ENCODE measurements around the gene TRIM56.

Gene TRIM56

DNA sequence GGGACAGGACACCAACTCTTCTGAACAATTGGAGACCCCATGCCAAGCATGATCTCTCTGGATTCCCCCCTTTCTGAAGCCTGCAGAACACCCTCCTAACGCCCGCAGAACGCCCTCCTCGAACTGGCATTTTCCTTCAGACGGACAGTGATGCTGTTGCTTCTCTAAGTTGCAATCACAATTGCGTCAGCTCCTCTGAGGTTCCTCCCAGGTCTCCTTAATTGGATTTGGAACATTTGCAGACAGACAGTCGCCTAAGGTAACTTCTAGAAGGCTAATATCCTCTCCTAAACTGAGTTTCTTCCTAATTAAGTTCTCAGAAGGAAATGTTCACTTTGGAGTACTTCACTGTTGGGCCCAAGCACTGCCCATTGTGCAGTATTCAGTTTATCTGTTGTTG lies 21.1 kb downstream of the TRIM56 start:
- Histone ChIP-seq H3K9me2 (replicated peaks; ENCODE audit: insufficient read depth, low read length) (no peaks in the 10 kb centered on the region), H3K9ac (ENCODE audit: low read length) (no peak overlapping the region), H3K36me3 (ENCODE audit: low read length) (no peaks in the 10 kb centered on the region), H3K79me2 (ENCODE audit: insufficient read depth, low read length) (no peaks in the 10 kb centered on the region), H2AFZ (ENCODE audit: low read depth, low read length, severe bottlenecking) (no peak overlapping the region), H3K27me3 (ENCODE audit: low read length) (no peaks in the 10 kb centered on the region), H4K20me1 (ENCODE audit: low read depth, low read length) (no peaks in the 10 kb centered on the region), H3K9me3 (ENCODE audit: insufficient read depth, low read length) (no peaks in the 10 kb centered on the region), H3K4me3 (ENCODE audit: insufficient read depth, low read length, poor library complexity, severe bottlenecking) (no peak overlapping the region), H3K27ac (ENCODE audit: low read depth, low read length) (no peak overlapping the region), H3K4me2 (ENCODE audit: low read depth, low read length, poor library complexity, severe bottlenecking) (no peak overlapping the region), H3F3A (ENCODE audit: insufficient read depth) (no peaks in the 10 kb centered on the region)
- TF ChIP-seq, protein P1, sequence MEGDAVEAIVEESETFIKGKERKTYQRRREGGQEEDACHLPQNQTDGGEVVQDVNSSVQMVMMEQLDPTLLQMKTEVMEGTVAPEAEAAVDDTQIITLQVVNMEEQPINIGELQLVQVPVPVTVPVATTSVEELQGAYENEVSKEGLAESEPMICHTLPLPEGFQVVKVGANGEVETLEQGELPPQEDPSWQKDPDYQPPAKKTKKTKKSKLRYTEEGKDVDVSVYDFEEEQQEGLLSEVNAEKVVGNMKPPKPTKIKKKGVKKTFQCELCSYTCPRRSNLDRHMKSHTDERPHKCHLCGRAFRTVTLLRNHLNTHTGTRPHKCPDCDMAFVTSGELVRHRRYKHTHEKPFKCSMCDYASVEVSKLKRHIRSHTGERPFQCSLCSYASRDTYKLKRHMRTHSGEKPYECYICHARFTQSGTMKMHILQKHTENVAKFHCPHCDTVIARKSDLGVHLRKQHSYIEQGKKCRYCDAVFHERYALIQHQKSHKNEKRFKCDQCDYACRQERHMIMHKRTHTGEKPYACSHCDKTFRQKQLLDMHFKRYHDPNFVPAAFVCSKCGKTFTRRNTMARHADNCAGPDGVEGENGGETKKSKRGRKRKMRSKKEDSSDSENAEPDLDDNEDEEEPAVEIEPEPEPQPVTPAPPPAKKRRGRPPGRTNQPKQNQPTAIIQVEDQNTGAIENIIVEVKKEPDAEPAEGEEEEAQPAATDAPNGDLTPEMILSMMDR (IDR thresholded peaks at IDR 0.05; ENCODE audit: insufficient read depth, low read length, poor library complexity, severe bottlenecking): no peak

DNA sequence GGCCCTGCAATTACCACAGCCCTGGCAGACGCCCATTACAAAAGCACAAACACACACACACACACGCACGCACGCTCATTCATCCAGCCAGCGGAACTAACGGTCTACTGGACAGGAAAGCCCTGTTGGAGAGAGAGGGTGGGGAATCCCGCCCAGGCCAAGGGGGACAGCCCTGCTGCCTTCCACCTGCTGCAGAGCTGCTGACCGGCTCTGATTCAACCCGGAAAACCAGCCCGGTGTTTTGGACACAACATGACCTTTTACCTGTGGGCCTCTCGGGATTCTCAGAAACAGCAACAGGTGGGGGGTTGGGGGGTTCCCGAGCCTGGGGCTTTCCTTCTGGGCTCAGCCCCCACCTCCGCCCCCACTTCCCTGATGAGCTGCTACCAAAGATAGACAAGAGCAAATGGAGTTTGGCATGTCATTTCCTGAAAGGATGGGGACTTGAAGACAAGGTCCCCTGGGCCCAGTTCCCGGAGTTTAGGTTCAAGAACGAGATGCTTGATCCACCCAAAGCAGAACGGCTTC lies 23.1 kb downstream of the TRIM56 start:
- Histone ChIP-seq H3K4me3 (ENCODE audit: insufficient read depth, low read length, poor library complexity, severe bottlenecking) (no peak overlapping the region), H3F3A (ENCODE audit: insufficient read depth) (no peaks in the 10 kb centered on the region), H3K9ac (ENCODE audit: low read length) (no peak overlapping the region), H4K20me1 (ENCODE audit: low read depth, low read length) (no peaks in the 10 kb centered on the region), H3K79me2 (ENCODE audit: insufficient read depth, low read length) (no peaks in the 10 kb centered on the region), H3K27me3 (ENCODE audit: low read length) (no peaks in the 10 kb centered on the region), H3K27ac (ENCODE audit: low read depth, low read length) (no peak overlapping the region), H3K9me2 (replicated peaks; ENCODE audit: insufficient read depth, low read length) (no peaks in the 10 kb centered on the region), H3K9me3 (ENCODE audit: insufficient read depth, low read length) (no peaks in the 10 kb centered on the region), H3K4me2 (ENCODE audit: low read depth, low read length, poor library complexity, severe bottlenecking) (no peak overlapping the region), H2AFZ (ENCODE audit: low read depth, low read length, severe bottlenecking) (no peak overlapping the region), H3K36me3 (ENCODE audit: low read length) (no peaks in the 10 kb centered on the region)
- TF ChIP-seq, protein P1 (IDR thresholded peaks at IDR 0.05; ENCODE audit: insufficient read depth, low read length, poor library complexity, severe bottlenecking): no peak
- no peak for TF ChIP-seq EZH2phosphoT487 (conservative IDR thresholded peaks at IDR 0.05; ENCODE audit: low read length)

DNA sequence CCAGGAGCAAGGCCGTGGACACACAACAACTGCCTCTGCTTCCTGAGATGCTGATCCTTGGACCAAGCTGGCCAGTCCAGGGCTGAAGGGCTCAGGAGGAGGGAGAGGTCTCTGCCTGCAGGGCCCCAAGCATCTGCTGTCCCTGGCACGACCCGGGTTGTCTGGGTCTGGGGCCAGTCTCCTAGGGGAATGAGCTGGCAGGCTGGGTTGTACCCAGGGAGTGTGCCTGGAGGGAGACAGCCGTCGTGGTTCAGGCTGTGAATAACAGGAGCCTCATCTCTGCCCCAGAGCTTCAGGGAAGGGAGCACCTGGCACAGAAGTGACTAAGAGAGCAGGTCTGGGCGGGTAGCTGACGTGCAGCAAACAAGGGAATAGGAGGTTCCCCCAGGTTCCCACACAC lies 23.7 kb downstream of the TRIM56 start:
- Histone ChIP-seq H4K20me1 (ENCODE audit: low read depth, low read length) (no peaks in the 10 kb centered on the region), H3K9ac (ENCODE audit: low read length) (no peak overlapping the region), H3K4me2 (ENCODE audit: low read depth, low read length, poor library complexity, severe bottlenecking) (no peak overlapping the region), H3K27ac (ENCODE audit: low read depth, low read length) (no peak overlapping the region), H3K9me3 (ENCODE audit: insufficient read depth, low read length) (no peaks in the 10 kb centered on the region), H3F3A (ENCODE audit: insufficient read depth) (no peaks in the 10 kb centered on the region), H3K27me3 (ENCODE audit: low read length) (no peaks in the 10 kb centered on the region), H2AFZ (ENCODE audit: low read depth, low read length, severe bottlenecking) (no peak overlapping the region), H3K36me3 (ENCODE audit: low read length) (no peaks in the 10 kb centered on the region), H3K9me2 (replicated peaks; ENCODE audit: insufficient read depth, low read length) (no peaks in the 10 kb centered on the region), H3K4me3 (ENCODE audit: insufficient read depth, low read length, poor library complexity, severe bottlenecking) (no peak overlapping the region), H3K79me2 (ENCODE audit: insufficient read depth, low read length) (no peaks in the 10 kb centered on the region)
- TF ChIP-seq, protein P1 (IDR thresholded peaks at IDR 0.05; ENCODE audit: insufficient read depth, low read length, poor library complexity, severe bottlenecking): no peak
- TF ChIP-seq EZH2phosphoT487 (conservative IDR thresholded peaks at IDR 0.05; ENCODE audit: low read length): no peak

Measured in SU-DHL-6 (cell line).